RWPE2 (cell line): Measurements from ENCODE around the gene HES3.

Experiments
- ATAC-seq: fragments of 200-7000 bp; cut with Tn5 transposase; 3 replicates; pipeline ENCODE4 v1.9.1; 2021; ENCODE audit warnings: low read depth
- DNase-seq: peaks from one replicate; pipeline ENCODE4 v3.0.0-alpha.2; 2020; ENCODE audit warnings: low spot score
- H3K27ac ChIP-seq: fragments of 450-650 bp; 2 replicates; pipeline ENCODE4 v1.5.1; 2017; ENCODE audit warnings: mild to moderate bottlenecking; ENCODE audit not compliant: poor library complexity, severe bottlenecking
- H3K27me3 ChIP-seq: fragments of 250-450 bp; sonication (Bioruptor Pico); 2 replicates; pipeline ENCODE4 v1.5.1; 2021; ENCODE audit warnings: mild to moderate bottlenecking, moderate library complexity; ENCODE audit not compliant: insufficient read depth, poor library complexity, severe bottlenecking
- H3K36me3 ChIP-seq: fragments of 250-450 bp; sonication (Bioruptor Pico); 2 replicates; pipeline ENCODE4 v1.5.1; 2020; ENCODE audit warnings: low read depth, mild to moderate bottlenecking, moderate library complexity
- H3K4me1 ChIP-seq: fragments of 250-450 bp; sonication (Bioruptor Pico); 2 replicates; pipeline ENCODE4 v1.5.1; 2021; ENCODE audit warnings: mild to moderate bottlenecking, moderate library complexity; ENCODE audit not compliant: insufficient read depth, poor library complexity, severe bottlenecking
- H3K4me3 ChIP-seq: fragments of 250-450 bp; sonication (Bioruptor Pico); 2 replicates; pipeline ENCODE4 v1.5.1; 2021; ENCODE audit warnings: mild to moderate bottlenecking, moderate library complexity; ENCODE audit not compliant: severe bottlenecking
- H3K9me3 ChIP-seq: fragments of 250-450 bp; sonication (Bioruptor Pico); 2 replicates; pipeline ENCODE4 v1.5.1; 2021; ENCODE audit warnings: mild to moderate bottlenecking, moderate library complexity; ENCODE audit not compliant: severe bottlenecking
- CTCF ChIP-seq: fragments of 450-650 bp; IDR thresholded peaks from one replicate; pipeline ENCODE4 v1.5.1; 2017; ENCODE audit warnings: mild to moderate bottlenecking, moderate library complexity; ENCODE audit not compliant: poor library complexity, severe bottlenecking

HES3 gene

GRCh38 chr1:6288026-6288425 is 44.0 kb downstream of the HES3 start:
- Histone ChIP-seq H3K27me3 (no peaks in the 10 kb centered on the region), H3K9me3 (no peaks in the 10 kb centered on the region), H3K27ac (no peak overlapping the region), H3K36me3 (peaks cover 14% of the 10 kb centered on the region), H3K4me3 (no peak overlapping the region), H3K4me1 (no peaks in the 10 kb centered on the region)
- ATAC-seq (no peak), DNase-seq (no peak)
- no peak for TF ChIP-seq CTCF

DNA sequence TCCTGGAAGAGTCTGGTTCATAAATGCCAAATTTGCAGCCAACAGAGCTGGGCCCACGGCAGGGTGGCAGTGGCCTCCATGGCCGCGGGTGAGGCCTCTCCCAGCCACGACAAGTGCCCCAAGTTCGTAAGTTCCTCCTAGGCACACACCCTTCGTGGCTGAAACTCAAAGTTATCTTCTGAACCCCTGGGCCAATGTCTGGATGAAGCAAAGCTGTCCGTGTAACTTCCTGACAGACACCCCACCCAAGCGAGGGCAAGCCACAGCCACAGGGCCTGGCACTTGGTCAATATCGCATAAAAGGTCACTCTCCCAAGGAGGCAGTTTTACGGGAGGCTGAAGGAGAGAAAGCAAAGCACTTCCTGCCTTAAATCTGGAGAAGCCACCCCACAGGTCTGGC is 44.7 kb downstream of the HES3 start:
- ATAC-seq (no peak), DNase-seq (no peak)
- H3K27ac ChIP-seq, result no peak overlapping the region
- no peak for TF ChIP-seq CTCF
- H3K36me3 ChIP-seq, result peaks cover 21% of the 10 kb centered on the region
- H3K4me1 ChIP-seq, result no peaks in the 10 kb centered on the region
- no peak overlapping the region for H3K4me3 ChIP-seq
- H3K9me3 ChIP-seq, result no peaks in the 10 kb centered on the region
- H3K27me3 ChIP-seq, result no peaks in the 10 kb centered on the region

DNA sequence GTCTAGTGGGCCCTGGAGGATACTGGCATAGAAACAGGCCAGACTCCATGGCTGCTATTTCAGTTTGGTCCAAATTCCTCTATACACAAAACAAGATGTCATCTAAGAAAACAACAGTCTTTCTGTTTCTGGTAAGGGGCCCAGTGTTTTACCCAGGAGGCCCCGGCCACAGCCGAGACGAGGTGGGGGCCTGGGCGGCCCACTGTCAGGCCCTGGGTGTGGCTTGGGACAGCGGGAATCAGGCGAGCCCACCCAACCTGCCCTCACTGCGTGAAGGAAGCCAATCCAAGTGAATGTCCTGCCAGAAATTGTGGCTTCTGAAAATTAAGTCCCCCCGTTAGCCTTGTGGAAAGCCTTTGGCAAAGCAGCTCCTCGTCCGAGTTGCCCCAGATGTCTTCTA is 48.1 kb downstream of the HES3 start:
- peaks cover 4% of the 10 kb centered on the region for H3K4me1 ChIP-seq
- no peaks in the 10 kb centered on the region for H3K9me3 ChIP-seq
- H3K36me3 ChIP-seq, result peaks cover 33% of the 10 kb centered on the region
- H3K27ac ChIP-seq, result no peak overlapping the region
- no peak for DNase-seq
- TF ChIP-seq CTCF, result no peak
- ATAC-seq, result no peak
- H3K27me3 ChIP-seq, result no peaks in the 10 kb centered on the region
- no peak overlapping the region for H3K4me3 ChIP-seq

DNA sequence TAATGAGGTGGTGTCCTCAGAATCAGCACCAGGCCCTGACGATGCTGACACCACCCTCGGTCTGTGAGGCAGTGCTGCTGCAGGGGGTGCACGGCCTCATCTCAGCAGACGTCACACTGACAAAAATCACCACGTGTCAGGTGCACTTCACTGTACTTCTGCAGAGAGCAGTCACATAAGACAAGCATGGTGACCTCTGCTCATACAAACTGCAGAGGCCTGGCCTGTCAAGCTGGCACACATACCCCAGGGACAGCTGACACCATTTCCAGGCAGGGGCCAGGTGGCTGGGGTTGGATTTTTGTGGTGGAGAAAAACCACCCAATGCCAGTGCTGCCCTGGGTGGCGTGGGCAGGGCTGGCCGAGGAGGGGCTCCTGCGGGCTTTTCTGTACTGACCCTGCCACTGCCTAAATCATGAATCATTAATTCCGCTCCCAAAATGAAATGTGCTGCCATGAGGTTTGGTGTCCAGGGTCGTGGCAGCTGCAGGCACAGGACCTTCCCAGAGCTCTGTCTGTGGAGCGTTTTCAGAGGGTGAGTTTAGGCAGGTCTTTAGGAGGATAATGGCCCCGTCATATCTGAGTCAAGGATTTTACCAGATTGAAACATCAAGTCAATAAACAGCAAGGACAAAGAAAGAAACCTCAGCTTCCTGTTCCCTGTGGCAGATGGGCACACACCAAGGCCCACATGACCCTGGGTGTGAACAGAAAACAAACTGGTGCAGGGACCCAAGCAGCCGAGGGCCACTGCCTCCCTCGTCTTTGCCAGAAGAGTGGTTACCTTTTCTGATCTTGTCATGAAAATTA is 50.3 kb downstream of the HES3 start:
- no peaks in the 10 kb centered on the region for H3K27me3 ChIP-seq
- DNase-seq, result no peak
- peak; percentile 49; the same call in 1 of the 3 replicates for ATAC-seq

More for the DNA sequence above, 50.3 kb downstream of the HES3 start:
- peaks cover 34% of the 10 kb centered on the region for H3K36me3 ChIP-seq
- peak overlapping the region; percentile 38 for H3K27ac ChIP-seq
- H3K4me1 ChIP-seq, result peaks cover 4% of the 10 kb centered on the region
- no peak for TF ChIP-seq CTCF
- no peaks in the 10 kb centered on the region for H3K9me3 ChIP-seq
- H3K4me3 ChIP-seq, result no peak overlapping the region
